Neuronal stem cell (in vitro differentiated cells): ENCODE data around the gene ARHGAP5.

ENCODE experiments used
- DNase-seq: peaks from one replicate; pipeline ENCODE4 v3.0.0-alpha.2; 2013; ENCODE audit warnings: low spot score
- H2AFZ ChIP-seq: one replicate; pipeline ENCODE4 v1.6.1; 2013; ENCODE audit warnings: mild to moderate bottlenecking, low read length, inconsistent platforms
- H2AK5ac ChIP-seq: 2 replicates; pipeline ENCODE4 v1.6.1; 2013; ENCODE audit warnings: low read depth, mild to moderate bottlenecking, inconsistent platforms, low read length, moderate library complexity, mixed read lengths
- H2BK120ac ChIP-seq: 2 replicates; pipeline ENCODE4 v1.6.1; 2013; ENCODE audit warnings: low read depth, mild to moderate bottlenecking, inconsistent platforms, low read length, moderate library complexity, mixed read lengths
- H2BK12ac ChIP-seq: one replicate; pipeline ENCODE4 v1.6.1; 2013; ENCODE audit warnings: low read length, inconsistent platforms
- H2BK15ac ChIP-seq: 2 replicates; pipeline ENCODE4 v1.6.1; 2013; ENCODE audit warnings: mild to moderate bottlenecking, low read length, inconsistent platforms, mixed read lengths
- H2BK5ac ChIP-seq: one replicate; pipeline ENCODE4 v1.6.1; 2013; ENCODE audit warnings: inconsistent platforms, mild to moderate bottlenecking, low read length, moderate library complexity
- H3K14ac ChIP-seq: one replicate; pipeline ENCODE4 v1.6.1; 2013; ENCODE audit warnings: low read length, inconsistent platforms
- H3K18ac ChIP-seq: 2 replicates; pipeline ENCODE4 v1.6.1; 2013; ENCODE audit warnings: low read length, inconsistent platforms
- H3K23ac ChIP-seq: 2 replicates; pipeline ENCODE4 v1.6.1; 2013; ENCODE audit warnings: low read depth, mild to moderate bottlenecking, mixed read lengths, low read length, inconsistent platforms; ENCODE audit not compliant: poor library complexity
- H3K27ac ChIP-seq: replicated peaks from 3 replicates; pipeline ENCODE4 v1.5.1; 2013; ENCODE audit warnings: low read length, inconsistent platforms
- H3K27me3 ChIP-seq, 3 experiments: 2 replicates each; pipeline ENCODE4 v1.6.1; 2013; ENCODE audit warnings: low read length in 3 of 3, mild to moderate bottlenecking in 2 of 3, inconsistent platforms in 1 of 3, low read depth in 1 of 3, mixed read lengths in 1 of 3, moderate library complexity in 1 of 3; ENCODE audit not compliant: control insufficient read depth in 3 of 3, insufficient read depth in 3 of 3
- H3K36me3 ChIP-seq, 2 donors: replicated peaks in 1 of 2; 2 replicates each; pipeline ENCODE4 v1.6.1; 2013; ENCODE audit warnings: low read length in 2 of 2; ENCODE audit not compliant: control insufficient read depth in 2 of 2, insufficient read depth in 2 of 2
- H3K4ac ChIP-seq: 2 replicates; pipeline ENCODE4 v1.6.1; 2013; ENCODE audit warnings: inconsistent platforms, mild to moderate bottlenecking, low read length, moderate library complexity
- H3K4me1 ChIP-seq, 2 donors: 1 replicate in 1 of 2; 2 replicates in 1 of 2; pipeline ENCODE4 v1.6.1; 2013; ENCODE audit warnings: low read length in 2 of 2, low read depth in 1 of 2; ENCODE audit not compliant: control insufficient read depth in 2 of 2, insufficient read depth in 1 of 2
- H3K4me2 ChIP-seq: one replicate; pipeline ENCODE4 v1.6.1; 2013; ENCODE audit warnings: mild to moderate bottlenecking, low read length, inconsistent platforms; ENCODE audit not compliant: insufficient read depth, poor library complexity, severe bottlenecking
- H3K4me3 ChIP-seq, 2 donors: 2 replicates each; pipeline ENCODE4 v1.5.1; 2013; ENCODE audit warnings: low read length in 2 of 2, mild to moderate bottlenecking in 2 of 2, inconsistent platforms in 1 of 2, moderate library complexity in 1 of 2
- H3K79me1 ChIP-seq: one replicate; pipeline ENCODE4 v1.6.1; 2013; ENCODE audit warnings: low read depth, mild to moderate bottlenecking, inconsistent platforms, low read length, moderate library complexity
- H3K9ac ChIP-seq: one replicate; pipeline ENCODE4 v1.6.1; 2013; ENCODE audit warnings: mild to moderate bottlenecking, low read depth, low read length, inconsistent platforms; ENCODE audit not compliant: poor library complexity
- H3K9me3 ChIP-seq, 2 donors: replicated peaks in 1 of 2; 2 replicates each; pipeline versions ENCODE3 to v1.6.1; 2013; ENCODE audit warnings: low read length in 2 of 2, mild to moderate bottlenecking in 2 of 2, inconsistent platforms in 1 of 2, low read depth in 1 of 2, mixed read lengths in 1 of 2, moderate library complexity in 1 of 2; ENCODE audit not compliant: control insufficient read depth in 2 of 2, insufficient read depth in 1 of 2
- H4K8ac ChIP-seq: one replicate; pipeline ENCODE4 v1.6.1; 2013; ENCODE audit warnings: low read depth, mild to moderate bottlenecking, inconsistent platforms, low read length, moderate library complexity
- H4K91ac ChIP-seq: one replicate; pipeline ENCODE4 v1.6.1; 2013; ENCODE audit warnings: low read length, low read depth, mild to moderate bottlenecking, inconsistent platforms; ENCODE audit not compliant: poor library complexity
- WGBS, 2 donors: extraction: QIAGEN DNeasy Blood & Tissue Kit; methylation state at CpG; one replicate each; pipeline ENCODE4 v1.1.7; 2013; ENCODE audit warnings: missing lambda C conversion rate in 2 of 2, mixed read lengths in 1 of 2; ENCODE audit not compliant: insufficient read length in 2 of 2, insufficient replicate concordance in 1 of 2; ENCODE audit errors: extremely low coverage in 2 of 2; 5-methylcytosine and 5-hydroxymethylcytosine counted together

ARHGAP5 gene

DNA sequence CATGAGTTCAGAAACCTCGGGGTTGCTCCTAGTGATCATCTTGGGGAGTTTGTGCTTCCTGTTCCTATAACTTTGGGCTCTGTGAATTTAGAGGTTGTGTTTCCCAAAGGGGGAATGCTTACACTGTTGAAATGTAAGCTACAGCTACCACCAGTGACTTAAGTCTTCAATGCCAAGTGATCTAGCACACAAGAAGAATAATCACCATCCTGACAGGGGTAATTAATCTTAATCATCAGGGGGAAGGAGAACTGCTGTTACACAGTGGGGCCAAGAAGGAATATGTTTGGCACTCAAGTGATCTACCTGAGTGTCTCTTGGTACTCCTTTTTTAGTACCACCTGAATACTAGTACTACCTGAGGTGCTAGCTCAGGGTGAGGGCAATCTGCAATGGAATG is 89.8 kb downstream of the ARHGAP5 start:
- no peak overlapping the region for H2BK120ac ChIP-seq
- peaks cover 0 to 1% of the 10 kb centered on the region in 2 donors for H3K9me3 ChIP-seq
- H3K36me3 ChIP-seq = no peaks in the 10 kb centered on the region
- no peaks in the 10 kb centered on the region for H3K27me3 ChIP-seq
- H4K91ac ChIP-seq = no peak overlapping the region
- H3K18ac ChIP-seq = no peak overlapping the region
- H3K4ac ChIP-seq = no peak overlapping the region
- H3K27ac ChIP-seq = no peak overlapping the region
- no peak overlapping the region for H3K9ac ChIP-seq
- no CpG with 5 or more reads among the region's 1 CpG for WGBS, 2 donors
- H4K8ac ChIP-seq = no peak overlapping the region
- H3K23ac ChIP-seq = no peak overlapping the region
- H3K79me1 ChIP-seq = no peaks in the 10 kb centered on the region
- H3K4me3 ChIP-seq = no peak overlapping the region
- H2BK12ac ChIP-seq = no peak overlapping the region
- H2AK5ac ChIP-seq = no peak overlapping the region
- no peak for DNase-seq
- H2AFZ ChIP-seq = no peak overlapping the region
- no peaks in the 10 kb centered on the region for H3K4me1 ChIP-seq
- no peak overlapping the region for H3K14ac ChIP-seq
- no peak overlapping the region for H2BK5ac ChIP-seq
- H2BK15ac ChIP-seq = no peak overlapping the region
- H3K4me2 ChIP-seq = no peak overlapping the region

GRCh38 chr14:32167907-32168306 is 90.8 kb downstream of the ARHGAP5 start:
- H3K79me1 ChIP-seq = no peaks in the 10 kb centered on the region
- H3K4ac ChIP-seq = no peak overlapping the region
- no peaks in the 10 kb centered on the region for H3K27me3 ChIP-seq
- no peak overlapping the region for H3K27ac ChIP-seq
- peaks cover 0 to 1% of the 10 kb centered on the region in 2 donors for H3K9me3 ChIP-seq
- H2AK5ac ChIP-seq = no peak overlapping the region
- H4K91ac ChIP-seq = no peak overlapping the region
- DNase-seq = no peak
- no peak overlapping the region for H3K9ac ChIP-seq
- no peak overlapping the region for H3K4me3 ChIP-seq
- H3K4me2 ChIP-seq = no peak overlapping the region
- no peak overlapping the region for H2BK12ac ChIP-seq
- H2BK15ac ChIP-seq = no peak overlapping the region
- no peak overlapping the region for H2BK120ac ChIP-seq
- no peak overlapping the region for H4K8ac ChIP-seq
- H2AFZ ChIP-seq = no peak overlapping the region
- H3K36me3 ChIP-seq = no peaks in the 10 kb centered on the region
- no peaks in the 10 kb centered on the region for H3K4me1 ChIP-seq
- H3K18ac ChIP-seq = no peak overlapping the region
- no peak overlapping the region for H2BK5ac ChIP-seq
- H3K23ac ChIP-seq = no peak overlapping the region
- no CpG with 5 or more reads among the region's 3 CpGs for WGBS, 2 donors
- H3K14ac ChIP-seq = no peak overlapping the region

DNA sequence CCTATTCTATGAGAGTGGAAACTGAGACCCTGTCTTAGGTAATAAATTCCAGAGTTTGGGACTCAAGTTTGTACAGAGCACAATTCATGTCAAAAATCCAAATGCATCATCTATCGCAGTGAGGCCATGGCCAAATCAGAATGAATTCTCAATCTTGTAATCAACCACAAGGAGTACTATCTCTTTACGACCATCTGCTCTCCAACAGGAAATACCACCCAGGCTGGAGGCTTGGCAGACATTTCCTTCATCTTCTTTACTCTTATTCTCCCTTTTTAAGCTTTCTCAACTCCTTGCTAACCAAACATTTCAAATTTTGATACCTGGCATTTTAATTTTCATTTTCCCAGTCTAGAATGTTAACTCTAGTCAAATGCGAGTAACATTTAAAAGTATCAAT is 92.1 kb downstream of the ARHGAP5 start:
- no peaks in the 10 kb centered on the region for H3K27me3 ChIP-seq
- no peak overlapping the region for H3K14ac ChIP-seq

DNA sequence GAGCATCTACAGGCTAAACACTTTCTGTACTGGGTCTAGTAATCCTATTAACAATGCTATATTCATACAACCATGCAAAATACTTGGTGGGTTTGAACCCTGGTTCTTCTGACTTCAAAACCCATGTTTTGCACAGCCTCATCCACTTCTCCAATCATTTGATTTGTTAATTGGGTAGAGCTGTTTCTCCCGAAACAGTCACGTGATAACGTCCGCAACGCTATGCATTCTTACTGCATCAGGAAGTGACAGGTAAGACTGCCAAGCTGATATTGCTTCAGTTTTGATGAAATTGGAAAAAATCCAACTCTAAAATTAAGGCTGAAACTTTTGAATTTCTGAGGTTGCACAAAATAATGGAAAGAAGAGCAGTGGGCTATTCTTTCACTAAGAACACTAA is 94.4 kb downstream of the ARHGAP5 start:
- DNase-seq = no peak
- Histone ChIP-seq H3K9me3 (no peaks in the 10 kb centered on the region), H3K23ac (no peak overlapping the region), H2BK15ac (no peak overlapping the region), H3K27ac (no peak overlapping the region), H3K36me3 (no peaks in the 10 kb centered on the region), H3K4me2 (no peak overlapping the region), H3K27me3 (no peaks in the 10 kb centered on the region), H2BK12ac (no peak overlapping the region), H2BK120ac (no peak overlapping the region), H3K4me1 (no peaks in the 10 kb centered on the region), H4K91ac (no peak overlapping the region), H3K4me3 (no peak overlapping the region), H2AK5ac (no peak overlapping the region), H3K79me1 (no peaks in the 10 kb centered on the region), H3K4ac (no peak overlapping the region), H3K9ac (no peak overlapping the region), H3K18ac (no peak overlapping the region), H2AFZ (no peak overlapping the region), H2BK5ac (no peak overlapping the region), H4K8ac (no peak overlapping the region), H3K14ac (no peak overlapping the region)
- no CpG with 5 or more reads among the region's 5 CpGs for WGBS, 2 donors

More for the DNA sequence above, 92.1 kb downstream of the ARHGAP5 start:
- Histone ChIP-seq H3K23ac (no peak overlapping the region), H3K4me2 (no peak overlapping the region), H2AK5ac (no peak overlapping the region), H3K27ac (no peak overlapping the region), H3K4me1 (no peaks in the 10 kb centered on the region), H2BK120ac (no peak overlapping the region), H2BK5ac (no peak overlapping the region), H3K9me3 (no peaks in the 10 kb centered on the region), H3K36me3 (no peaks in the 10 kb centered on the region), H2BK15ac (no peak overlapping the region), H3K4me3 (no peak overlapping the region), H2BK12ac (no peak overlapping the region), H3K9ac (no peak overlapping the region), H4K91ac (no peak overlapping the region), H3K79me1 (no peaks in the 10 kb centered on the region), H4K8ac (no peak overlapping the region), H3K4ac (no peak overlapping the region), H2AFZ (no peak overlapping the region), H3K18ac (no peak overlapping the region)
- no CpG with 5 or more reads among the region's 3 CpGs for whole genome bisulfite sequencing, 2 donors
- DNase-seq = no peak
